Midbrain (tissue), 1 donor: ENCODE results near the gene SDHAF3.
"Not testable (repeated sequence)": the region's sequence is repeated elsewhere in the genome, so short reads cannot be mapped to it uniquely, and the experiment has no call there.

Source experiments
- DNase-seq: peaks from one replicate; lab custom pipeline; 2025; lab: John Stamatoyannopoulos, UW

The SDHAF3 gene

DNA sequence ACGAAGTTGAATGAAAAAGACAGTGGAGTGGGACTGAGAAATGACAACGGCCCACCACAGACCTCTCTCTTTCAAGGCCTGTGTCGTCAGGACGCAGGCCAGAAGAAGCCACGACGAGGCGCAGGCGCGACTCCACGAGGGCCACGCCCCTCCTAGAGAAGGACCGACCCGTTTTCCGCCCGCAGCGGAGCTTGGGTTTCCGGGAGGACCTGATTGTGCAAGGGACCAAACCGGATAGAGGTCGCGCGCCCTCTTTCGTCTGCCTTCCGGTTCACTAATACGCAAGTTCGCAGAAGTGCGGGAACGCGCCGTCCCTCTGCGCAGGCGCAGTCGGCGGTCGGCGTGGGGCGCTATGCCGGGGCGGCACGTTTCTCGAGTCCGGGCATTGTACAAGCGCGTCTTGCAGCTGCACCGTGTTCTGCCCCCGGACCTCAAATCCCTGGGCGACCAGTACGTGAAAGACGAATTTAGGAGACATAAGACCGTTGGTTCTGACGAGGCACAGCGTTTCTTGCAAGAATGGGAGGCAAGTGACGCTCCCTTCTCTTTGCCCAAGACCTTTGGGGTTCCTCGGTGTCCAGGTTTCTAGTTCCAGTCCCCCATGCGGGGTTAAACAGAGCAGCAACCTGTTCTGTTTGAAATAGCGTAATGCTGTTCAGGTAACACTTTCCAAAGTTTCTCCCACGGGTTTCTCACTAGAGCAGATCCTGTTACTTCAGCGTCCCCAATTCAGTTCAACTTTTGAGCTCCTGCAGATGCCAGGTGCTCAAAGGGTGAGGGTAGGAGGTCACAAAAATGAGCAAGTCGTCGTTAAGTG is at the start of gene SDHAF3:
Gene SDHAF3 (plus strand): TSS at position 327 of the 817 bp plus-strand sequence. CDS start 26 bp downstream, at position 353.
- peak; percentile 94 for DNase-seq

- not testable (repeated sequence) for DNase-seq
Measured at GRCh38 chr7:97072025-97072424, 45.5 kb upstream of the SDHAF3 start.

DNA sequence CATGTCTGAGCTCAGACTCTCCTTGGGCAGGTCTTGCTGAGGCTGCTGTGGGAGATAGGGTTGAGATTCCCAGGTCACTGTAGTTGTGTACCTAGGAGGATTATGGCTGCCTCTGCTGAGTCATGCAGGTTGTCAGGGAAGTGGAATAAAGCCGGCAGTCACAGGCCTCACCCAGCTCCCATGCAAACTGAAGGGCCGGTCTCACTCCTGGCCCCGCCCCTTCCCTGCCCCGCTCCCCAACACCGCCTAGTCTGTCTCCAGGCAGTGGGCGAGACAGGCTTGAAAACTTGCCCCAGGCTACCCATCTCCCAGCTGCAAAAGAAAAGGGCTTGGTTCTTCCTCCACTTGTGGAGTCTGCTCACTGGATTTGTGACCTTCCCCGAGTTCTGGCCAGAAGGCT is 41.6 kb upstream of the SDHAF3 start:
- no peak for DNase-seq

- no peak for DNase-seq
Measured at GRCh38 chr7:97078023-97078969, 39.2 kb upstream of the SDHAF3 start.

DNA sequence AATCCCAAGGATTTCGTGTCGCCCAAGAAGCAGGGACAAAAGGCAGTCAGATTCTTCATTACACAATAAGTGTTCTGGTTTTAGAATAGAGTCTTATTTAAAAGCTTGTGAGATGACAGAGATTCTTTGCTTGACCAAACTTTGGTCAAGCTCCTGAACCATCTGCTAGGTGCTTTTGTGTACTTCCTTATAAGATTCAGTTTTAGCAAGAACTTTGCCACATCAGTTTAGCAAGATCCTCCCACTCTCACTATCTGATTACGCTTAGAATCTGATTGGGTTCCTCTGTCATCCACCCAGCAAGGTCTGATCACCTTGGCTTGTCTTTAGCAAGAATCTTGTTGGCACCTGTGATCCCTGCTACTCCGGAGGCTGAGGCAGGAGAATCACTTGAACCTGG is 38.2 kb upstream of the SDHAF3 start:
- no peak for DNase-seq

- DNase-seq = no peak
Measured at GRCh38 chr7:97081521-97082300, 35.8 kb upstream of the SDHAF3 start.

DNA sequence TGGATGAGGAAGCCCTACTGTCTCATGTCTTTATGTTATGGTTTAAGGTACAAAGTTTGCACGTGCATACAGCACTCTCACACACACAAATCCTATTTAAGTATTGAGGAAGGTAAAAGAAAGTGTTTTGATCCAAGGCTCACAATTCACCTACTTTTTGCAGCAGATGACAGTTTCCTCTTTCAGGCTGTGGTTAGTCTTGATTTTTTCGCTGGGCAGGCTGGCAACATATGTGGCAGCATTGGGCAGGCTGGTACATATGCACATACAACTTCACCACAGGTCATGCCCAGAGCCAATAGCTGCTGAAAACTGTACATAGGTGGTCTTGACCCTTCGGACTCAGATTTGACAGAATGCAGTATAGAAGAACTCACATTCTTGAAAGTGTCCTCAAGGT is 29.1 kb upstream of the SDHAF3 start:
- no peak for DNase-seq

GRCh38 chr7:97089771-97090170 is 27.7 kb upstream of the SDHAF3 start:
- no peak for DNase-seq

GRCh38 chr7:97090761-97091353 is 26.6 kb upstream of the SDHAF3 start:
- DNase-seq = no peak

DNA sequence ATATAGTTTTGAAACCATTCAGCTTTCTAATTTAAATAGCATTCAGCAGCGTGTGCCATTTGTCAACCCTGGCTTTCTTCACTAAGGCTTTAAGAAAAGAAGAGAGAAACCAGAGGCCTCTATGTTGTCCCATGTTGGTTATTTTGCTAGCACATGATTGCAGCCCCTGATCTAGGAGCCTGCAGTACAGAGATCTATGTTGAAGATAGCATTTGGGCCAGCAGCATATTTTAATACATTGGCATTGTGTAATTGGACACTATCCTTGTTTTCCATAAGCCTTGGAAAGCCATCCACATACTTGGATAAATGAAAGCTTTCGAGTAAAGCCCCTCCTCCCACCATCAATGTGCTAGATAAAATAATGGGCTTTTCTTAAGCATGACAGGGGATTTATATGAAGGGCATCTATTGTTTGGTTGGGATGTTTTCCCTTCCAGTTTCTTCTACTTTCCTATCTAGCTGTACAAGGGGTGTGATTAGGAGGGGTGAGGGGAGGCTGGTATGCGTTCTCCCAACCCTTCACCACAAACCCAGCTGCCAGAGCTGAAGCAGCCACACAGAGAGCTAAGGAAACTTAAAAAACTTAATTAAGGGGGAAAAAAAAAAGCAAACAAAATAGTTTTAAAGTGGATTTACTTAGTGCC is 23.1 kb upstream of the SDHAF3 start:
- no peak for DNase-seq

DNA sequence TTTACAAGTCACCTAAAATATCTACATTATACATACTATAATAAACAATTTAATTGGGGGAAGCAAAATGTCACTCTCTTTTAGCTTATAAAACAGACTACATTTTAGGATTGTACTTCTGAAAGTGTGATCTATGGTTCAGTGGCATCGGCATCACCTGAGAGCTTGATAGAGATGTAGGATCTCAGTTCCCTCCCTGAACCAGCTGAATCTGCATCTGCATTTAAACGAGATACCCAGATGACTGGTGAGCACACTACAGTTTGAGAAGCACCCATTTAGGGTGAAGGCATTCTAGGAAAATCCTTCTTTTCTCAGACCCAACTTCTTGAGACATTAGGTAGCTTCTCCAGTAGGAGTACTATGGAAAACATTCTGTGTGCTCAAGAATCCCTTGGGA is 21.5 kb upstream of the SDHAF3 start:
- no peak for DNase-seq

DNA sequence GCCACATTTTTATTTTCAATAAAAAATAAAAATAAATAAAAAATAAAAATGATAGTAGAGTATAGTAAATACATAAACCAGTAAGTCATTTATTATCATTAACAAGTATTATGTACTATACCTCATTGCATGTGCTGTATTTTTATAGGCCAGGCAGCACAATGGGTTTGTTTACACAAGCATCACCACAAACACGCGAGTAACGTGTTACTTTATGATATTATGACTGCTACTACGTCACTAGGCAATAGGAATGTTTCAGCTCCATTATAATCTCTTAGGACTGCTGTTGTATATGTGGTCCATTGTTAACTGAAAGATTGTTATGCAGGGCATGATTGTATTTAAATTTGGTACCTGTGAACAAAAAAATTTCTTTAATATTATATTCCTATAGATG is 20.8 kb upstream of the SDHAF3 start:
- DNase-seq = no peak

- peak; percentile 82 for DNase-seq
Measured at GRCh38 chr7:97104719-97105238, 12.7 kb upstream of the SDHAF3 start.

DNA sequence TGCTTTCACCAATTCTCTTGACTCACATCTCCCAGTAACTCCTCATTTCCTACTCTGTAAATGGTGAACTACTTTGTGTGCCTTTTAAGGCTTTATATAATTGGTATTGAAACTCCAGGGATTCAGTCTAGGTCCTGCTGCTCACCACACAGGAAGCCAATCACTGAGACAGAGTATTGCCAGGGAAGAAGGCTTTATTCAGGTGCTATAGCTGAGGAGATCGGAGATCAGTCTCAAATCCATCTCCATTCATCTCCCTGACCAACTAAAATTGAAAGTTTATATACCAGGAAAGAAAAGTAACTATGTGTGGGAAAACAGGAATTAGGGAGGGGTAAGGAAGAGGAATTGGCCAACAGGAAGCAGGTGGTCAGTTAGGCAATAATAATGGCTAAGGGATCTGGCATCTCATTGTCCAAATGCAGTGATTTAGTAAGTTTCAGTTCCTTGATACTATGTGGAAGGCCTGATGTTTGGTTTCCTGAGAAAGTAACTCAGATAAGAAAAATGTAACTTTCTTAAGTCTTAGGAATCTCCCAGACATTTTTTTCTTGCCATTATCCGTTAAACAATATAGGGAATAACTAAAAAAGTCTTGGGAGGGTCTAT is 10.2 kb upstream of the SDHAF3 start:
- no peak for DNase-seq

DNA sequence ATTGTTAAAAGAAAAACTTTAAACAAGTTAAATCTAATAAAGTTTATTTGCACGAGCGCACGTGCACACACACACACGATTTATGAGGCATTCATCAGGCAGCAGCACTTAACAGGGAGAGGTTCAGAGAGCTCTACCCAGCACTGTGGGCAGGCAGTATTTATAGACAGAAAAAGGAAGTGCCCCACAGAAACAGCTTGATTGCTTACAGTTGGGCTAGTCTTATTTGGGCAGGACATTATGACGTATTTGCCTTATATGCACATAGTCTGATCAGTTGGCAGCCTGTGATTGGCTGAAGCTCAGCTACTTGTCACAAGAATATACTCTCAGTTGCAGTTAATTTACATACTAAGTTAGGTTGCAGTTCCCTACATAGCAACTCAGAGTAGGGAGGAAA is 1.2 kb upstream of the SDHAF3 start:
- DNase-seq = peak; percentile 16

GRCh38 chr7:97117035-97117371 is 495 bp upstream of the SDHAF3 start:
- no peak for DNase-seq

DNA sequence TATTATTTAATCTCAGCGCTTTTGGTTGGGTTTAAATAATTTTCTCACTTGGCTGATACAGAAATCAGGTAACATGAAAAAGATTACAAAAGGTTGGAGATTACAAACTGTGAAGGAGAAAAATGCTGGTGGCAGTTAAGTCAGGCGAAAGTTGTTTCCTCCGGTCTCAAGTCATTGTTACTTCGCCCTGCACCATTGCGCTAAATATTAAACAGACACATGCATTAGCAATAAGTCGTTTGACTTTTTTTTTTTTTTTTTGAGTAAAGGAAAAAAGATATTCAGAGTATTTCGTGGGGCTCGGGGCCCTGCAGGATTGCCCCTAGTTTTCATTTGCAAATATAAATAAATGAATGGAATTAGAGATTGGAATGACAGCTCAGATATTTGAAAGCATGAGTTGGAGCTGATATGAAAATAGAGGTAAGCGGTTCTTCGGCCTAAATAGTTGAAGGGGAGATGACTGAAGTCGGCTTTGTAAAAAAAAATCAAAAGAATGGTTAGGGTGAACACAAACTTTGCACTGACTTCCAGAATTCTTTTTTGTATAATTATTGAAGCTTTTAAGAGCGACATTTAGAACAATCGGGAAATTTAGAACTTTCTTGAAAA is 914 bp downstream of the SDHAF3 start:
- DNase-seq = no peak

GRCh38 chr7:97119747-97120146 is 2.2 kb downstream of the SDHAF3 start:
- DNase-seq = no peak

GRCh38 chr7:97120713-97121457 is 3.4 kb downstream of the SDHAF3 start:
- DNase-seq = no peak
